ENCODE data around the gene NKX6-2.

Gene NKX6-2

DNA sequence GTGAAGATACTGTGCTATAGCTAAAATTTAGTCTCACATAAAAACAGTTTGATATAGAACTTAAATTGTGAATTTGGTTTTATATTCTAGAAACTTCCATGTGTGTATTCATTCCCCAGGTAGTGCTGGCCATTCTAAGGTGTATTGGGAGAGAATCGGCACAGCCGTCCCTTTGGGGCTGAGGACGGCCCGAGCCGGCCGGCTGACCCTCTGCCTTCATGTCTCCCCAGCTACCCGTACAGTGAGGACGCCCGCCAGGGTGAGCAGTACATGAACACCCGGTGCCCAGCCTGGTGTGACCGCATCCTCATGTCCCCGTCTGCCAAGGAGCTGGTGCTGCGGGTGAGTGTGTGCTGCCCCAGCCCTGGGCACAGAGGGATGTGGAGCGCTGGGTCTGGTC lies 8.5 kb downstream of the NKX6-2 start:
- TF ChIP-seq CTCF (IDR thresholded peaks at IDR 0.05; ENCODE audit: borderline replicate concordance, extremely low read depth, low read length, poor library complexity, severe bottlenecking) (no peak), EZH2 (IDR thresholded peaks at IDR 0.05; ENCODE audit: borderline replicate concordance, low read depth, low read length, severe bottlenecking) (no peak)
- Histone ChIP-seq H3K4me2 (ENCODE audit: insufficient read depth, low read length) (no peak overlapping the region), H3K79me2 (ENCODE audit: insufficient read depth, low read length) (no peaks in the 10 kb centered on the region), H3K4me3 (ENCODE audit: low read depth in 1 of 2, low read length in 2 of 2) (no peak overlapping the region), H3K9ac (ENCODE audit: low read depth, low read length) (no peak overlapping the region), H3K36me3 (ENCODE audit: insufficient read depth, low read length) (peaks cover 44% of the 10 kb centered on the region), H4K20me1 (ENCODE audit: insufficient read depth, low read length) (0 out of 2 replicates have a peak, but pooled peaks cover 8% of the 10 kb centered on the region), H2AFZ (ENCODE audit: low read depth, low read length) (no peak overlapping the region), H3K27ac (ENCODE audit: low read length) (no peak overlapping the region), H3K4me1 (ENCODE audit: insufficient read depth, low read length) (no peaks in the 10 kb centered on the region), H3K9me3 (ENCODE audit: insufficient read depth, low read length, severe bottlenecking) (no peaks in the 10 kb centered on the region), H3K27me3 (ENCODE audit: insufficient read depth, low read length, poor library complexity) (no peaks in the 10 kb centered on the region)
- DNase-seq (no peak), ATAC-seq (ENCODE audit: insufficient read depth, low read depth) (no peak)

DNA sequence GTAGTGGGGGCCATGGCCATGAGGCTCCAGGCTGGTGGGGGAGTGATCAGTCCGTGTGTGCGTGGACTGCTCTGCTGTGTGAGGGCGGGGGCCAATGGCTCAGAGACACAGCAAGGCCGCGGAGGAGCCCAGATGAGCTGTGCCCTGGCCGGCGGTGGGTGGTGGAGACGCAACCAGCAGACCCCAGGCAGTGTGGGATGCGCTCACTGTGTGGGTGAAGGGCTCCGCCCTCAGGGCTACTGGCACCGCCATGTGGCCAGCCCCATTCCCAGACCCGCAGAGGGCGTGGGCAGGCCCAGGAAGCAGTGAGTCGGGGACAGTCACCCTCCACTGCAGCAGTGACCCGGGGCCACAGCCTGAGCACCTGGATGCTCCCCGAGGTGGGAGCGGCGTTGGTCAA lies 9.1 kb downstream of the NKX6-2 start:
- peaks cover 38% of the 10 kb centered on the region for H3K36me3 ChIP-seq (ENCODE audit: insufficient read depth, low read length)
- H3K4me2 ChIP-seq (ENCODE audit: insufficient read depth, low read length) = no peak overlapping the region
- no peaks in the 10 kb centered on the region for H3K4me1 ChIP-seq (ENCODE audit: insufficient read depth, low read length)
- no peak overlapping the region for H3K9ac ChIP-seq (ENCODE audit: low read depth, low read length)
- no peak overlapping the region for H2AFZ ChIP-seq (ENCODE audit: low read depth, low read length)
- H3K27me3 ChIP-seq (ENCODE audit: insufficient read depth, low read length, poor library complexity) = no peaks in the 10 kb centered on the region
- no peak overlapping the region for H3K27ac ChIP-seq (ENCODE audit: low read length)
- H3K9me3 ChIP-seq (ENCODE audit: insufficient read depth, low read length, severe bottlenecking) = no peaks in the 10 kb centered on the region
- DNase-seq = no peak
- no peaks in the 10 kb centered on the region for H3K79me2 ChIP-seq (ENCODE audit: insufficient read depth, low read length)
- no peak overlapping the region for H3K4me3 ChIP-seq (ENCODE audit: low read depth in 1 of 2, low read length in 2 of 2)
- no peak for ATAC-seq (ENCODE audit: insufficient read depth, low read depth)
- no peak for TF ChIP-seq CTCF (IDR thresholded peaks at IDR 0.05; ENCODE audit: borderline replicate concordance, extremely low read depth, low read length, poor library complexity, severe bottlenecking)
- H4K20me1 ChIP-seq (ENCODE audit: insufficient read depth, low read length) = 0 out of 2 replicates have a peak, but pooled peaks cover 8% of the 10 kb centered on the region

GRCh38 chr10:132776186-132776585 lies 9.8 kb downstream of the NKX6-2 start:
- Histone ChIP-seq H3K27ac (ENCODE audit: low read length) (no peak overlapping the region), H3K4me3 (ENCODE audit: low read depth in 1 of 2, low read length in 2 of 2) (no peak overlapping the region), H3K9ac (ENCODE audit: low read depth, low read length) (no peak overlapping the region), H3K9me3 (ENCODE audit: insufficient read depth, low read length, severe bottlenecking) (no peaks in the 10 kb centered on the region), H3K79me2 (ENCODE audit: insufficient read depth, low read length) (no peaks in the 10 kb centered on the region), H4K20me1 (ENCODE audit: insufficient read depth, low read length) (0 out of 2 replicates have a peak, but pooled peaks cover 8% of the 10 kb centered on the region), H3K4me1 (ENCODE audit: insufficient read depth, low read length) (no peaks in the 10 kb centered on the region), H3K4me2 (ENCODE audit: insufficient read depth, low read length) (no peak overlapping the region), H3K27me3 (ENCODE audit: insufficient read depth, low read length, poor library complexity) (no peaks in the 10 kb centered on the region), H3K36me3 (ENCODE audit: insufficient read depth, low read length) (peaks cover 36% of the 10 kb centered on the region), H2AFZ (ENCODE audit: low read depth, low read length) (no peak overlapping the region)
- TF ChIP-seq CTCF (IDR thresholded peaks at IDR 0.05; ENCODE audit: borderline replicate concordance, extremely low read depth, low read length, poor library complexity, severe bottlenecking) (no peak), EZH2 (IDR thresholded peaks at IDR 0.05; ENCODE audit: borderline replicate concordance, low read depth, low read length, severe bottlenecking) (no peak)
- no peak for ATAC-seq (ENCODE audit: insufficient read depth, low read depth)
- DNase-seq = no peak
